ENCODE measurements around the gene MYBPC3.
"Not testable (repeated sequence)": the region's sequence is repeated elsewhere in the genome, so short reads cannot be mapped to it uniquely, and the experiment has no call there.

Gene MYBPC3

GRCh38 chr11:47318166-47318565 lies 34.3 kb downstream of the MYBPC3 start:
- Histone ChIP-seq H3K27me3 (replicated peaks; ENCODE audit: control insufficient read depth, insufficient read depth, low read length, poor library complexity, severe bottlenecking) (no peaks in the 10 kb centered on the region), H3K4me3 (ENCODE audit: insufficient read depth, low read depth, low read length, poor library complexity, severe bottlenecking) (no peak overlapping the region), H3K36me3 (ENCODE audit: control insufficient read depth, insufficient read depth, low read length) (peaks cover 62% of the 10 kb centered on the region), H3K4me1 (ENCODE audit: control insufficient read depth, insufficient read depth, low read length, poor library complexity, severe bottlenecking) (no peaks in the 10 kb centered on the region), H3K9me3 (ENCODE audit: control insufficient read depth, low read length) (no peaks in the 10 kb centered on the region), H3K27ac (ENCODE audit: insufficient read depth, low read length, poor library complexity, severe bottlenecking) (no peak overlapping the region)
- no peak for DNase-seq

- Histone ChIP-seq H3K9me3 (ENCODE audit: control insufficient read depth, low read length) (no peaks in the 10 kb centered on the region), H3K36me3 (ENCODE audit: control insufficient read depth, insufficient read depth, low read length) (peaks cover 69% of the 10 kb centered on the region), H3K27ac (ENCODE audit: insufficient read depth, low read length, poor library complexity, severe bottlenecking) (no peak overlapping the region), H3K4me3 (ENCODE audit: insufficient read depth, low read depth, low read length, poor library complexity, severe bottlenecking) (no peak overlapping the region), H3K27me3 (replicated peaks; ENCODE audit: control insufficient read depth, insufficient read depth, low read length, poor library complexity, severe bottlenecking) (no peaks in the 10 kb centered on the region), H3K4me1 (ENCODE audit: control insufficient read depth, insufficient read depth, low read length, poor library complexity, severe bottlenecking) (no peaks in the 10 kb centered on the region)
- DNase-seq = no peak
Measured at GRCh38 chr11:47317064-47317828, 35.3 kb downstream of the MYBPC3 start.

- H3K4me1 ChIP-seq (ENCODE audit: control insufficient read depth, insufficient read depth, low read length, poor library complexity, severe bottlenecking); DNase-seq; H3K4me3 ChIP-seq (ENCODE audit: insufficient read depth, low read depth, low read length, poor library complexity, severe bottlenecking); H3K27me3 ChIP-seq (replicated peaks; ENCODE audit: control insufficient read depth, insufficient read depth, low read length, poor library complexity, severe bottlenecking); H3K27ac ChIP-seq (ENCODE audit: insufficient read depth, low read length, poor library complexity, severe bottlenecking); H3K9me3 ChIP-seq (ENCODE audit: control insufficient read depth, low read length): not testable (repeated sequence)
- peaks cover 68% of the 10 kb centered on the region for H3K36me3 ChIP-seq (ENCODE audit: control insufficient read depth, insufficient read depth, low read length)
Measured at GRCh38 chr11:47316501-47316900, 36.0 kb downstream of the MYBPC3 start.

GRCh38 chr11:47314992-47315391 lies 37.5 kb downstream of the MYBPC3 start:
- Histone ChIP-seq H3K9me3 (ENCODE audit: control insufficient read depth, low read length) (no peaks in the 10 kb centered on the region), H3K4me3 (ENCODE audit: insufficient read depth, low read depth, low read length, poor library complexity, severe bottlenecking) (no peak overlapping the region), H3K4me1 (ENCODE audit: control insufficient read depth, insufficient read depth, low read length, poor library complexity, severe bottlenecking) (no peaks in the 10 kb centered on the region), H3K27me3 (replicated peaks; ENCODE audit: control insufficient read depth, insufficient read depth, low read length, poor library complexity, severe bottlenecking) (no peaks in the 10 kb centered on the region), H3K27ac (ENCODE audit: insufficient read depth, low read length, poor library complexity, severe bottlenecking) (no peak overlapping the region), H3K36me3 (ENCODE audit: control insufficient read depth, insufficient read depth, low read length) (peaks cover 70% of the 10 kb centered on the region)
- DNase-seq = no peak

GRCh38 chr11:47308050-47308823 lies 44.3 kb downstream of the MYBPC3 start:
- no peak for DNase-seq
- Histone ChIP-seq H3K9me3 (ENCODE audit: control insufficient read depth, low read length) (no peaks in the 10 kb centered on the region), H3K27ac (ENCODE audit: insufficient read depth, low read length, poor library complexity, severe bottlenecking) (no peak overlapping the region), H3K36me3 (ENCODE audit: control insufficient read depth, insufficient read depth, low read length) (peaks cover 93% of the 10 kb centered on the region), H3K4me3 (ENCODE audit: insufficient read depth, low read depth, low read length, poor library complexity, severe bottlenecking) (no peak overlapping the region), H3K27me3 (replicated peaks; ENCODE audit: control insufficient read depth, insufficient read depth, low read length, poor library complexity, severe bottlenecking) (no peaks in the 10 kb centered on the region), H3K4me1 (ENCODE audit: control insufficient read depth, insufficient read depth, low read length, poor library complexity, severe bottlenecking) (no peaks in the 10 kb centered on the region)

- DNase-seq = no peak
- H3K4me3 ChIP-seq (ENCODE audit: insufficient read depth, low read depth, low read length, poor library complexity, severe bottlenecking) = no peak overlapping the region
- H3K9me3 ChIP-seq (ENCODE audit: control insufficient read depth, low read length) = no peaks in the 10 kb centered on the region
- H3K27me3 ChIP-seq (replicated peaks; ENCODE audit: control insufficient read depth, insufficient read depth, low read length, poor library complexity, severe bottlenecking) = no peaks in the 10 kb centered on the region
- H3K27ac ChIP-seq (ENCODE audit: insufficient read depth, low read length, poor library complexity, severe bottlenecking) = no peak overlapping the region
- H3K36me3 ChIP-seq (ENCODE audit: control insufficient read depth, insufficient read depth, low read length) = peaks cover 94% of the 10 kb centered on the region
- H3K4me1 ChIP-seq (ENCODE audit: control insufficient read depth, insufficient read depth, low read length, poor library complexity, severe bottlenecking) = no peaks in the 10 kb centered on the region
Measured at GRCh38 chr11:47306484-47306844, 46.0 kb downstream of the MYBPC3 start.

GRCh38 chr11:47305734-47306483 lies 46.6 kb downstream of the MYBPC3 start:
- Histone ChIP-seq H3K27me3 (replicated peaks; ENCODE audit: control insufficient read depth, insufficient read depth, low read length, poor library complexity, severe bottlenecking) (no peaks in the 10 kb centered on the region), H3K27ac (ENCODE audit: insufficient read depth, low read length, poor library complexity, severe bottlenecking) (no peak overlapping the region), H3K4me3 (ENCODE audit: insufficient read depth, low read depth, low read length, poor library complexity, severe bottlenecking) (no peak overlapping the region), H3K9me3 (ENCODE audit: control insufficient read depth, low read length) (no peaks in the 10 kb centered on the region), H3K4me1 (ENCODE audit: control insufficient read depth, insufficient read depth, low read length, poor library complexity, severe bottlenecking) (no peaks in the 10 kb centered on the region), H3K36me3 (ENCODE audit: control insufficient read depth, insufficient read depth, low read length) (peaks cover 90% of the 10 kb centered on the region)
- DNase-seq = no peak

GRCh38 chr11:47302853-47303252 lies 49.6 kb downstream of the MYBPC3 start:
- no peaks in the 10 kb centered on the region for H3K27me3 ChIP-seq (replicated peaks; ENCODE audit: control insufficient read depth, insufficient read depth, low read length, poor library complexity, severe bottlenecking)
- H3K4me3 ChIP-seq (ENCODE audit: insufficient read depth, low read depth, low read length, poor library complexity, severe bottlenecking) = no peak overlapping the region
- no peaks in the 10 kb centered on the region for H3K9me3 ChIP-seq (ENCODE audit: control insufficient read depth, low read length)
- DNase-seq = no peak
- H3K36me3 ChIP-seq (ENCODE audit: control insufficient read depth, insufficient read depth, low read length) = peaks cover 84% of the 10 kb centered on the region
- no peak overlapping the region for H3K27ac ChIP-seq (ENCODE audit: insufficient read depth, low read length, poor library complexity, severe bottlenecking)
- H3K4me1 ChIP-seq (ENCODE audit: control insufficient read depth, insufficient read depth, low read length, poor library complexity, severe bottlenecking) = no peaks in the 10 kb centered on the region

GRCh38 chr11:47299078-47299477 lies 53.4 kb downstream of the MYBPC3 start:
- Histone ChIP-seq H3K4me1 (ENCODE audit: control insufficient read depth, insufficient read depth, low read length, poor library complexity, severe bottlenecking) (no peaks in the 10 kb centered on the region), H3K4me3 (ENCODE audit: insufficient read depth, low read depth, low read length, poor library complexity, severe bottlenecking) (no peak overlapping the region), H3K36me3 (ENCODE audit: control insufficient read depth, insufficient read depth, low read length) (peaks cover 72% of the 10 kb centered on the region), H3K9me3 (ENCODE audit: control insufficient read depth, low read length) (no peaks in the 10 kb centered on the region), H3K27ac (ENCODE audit: insufficient read depth, low read length, poor library complexity, severe bottlenecking) (no peak overlapping the region), H3K27me3 (replicated peaks; ENCODE audit: control insufficient read depth, insufficient read depth, low read length, poor library complexity, severe bottlenecking) (no peaks in the 10 kb centered on the region)
- no peak for DNase-seq

GRCh38 chr11:47296045-47296444 lies 56.5 kb downstream of the MYBPC3 start:
- H3K4me1 ChIP-seq (ENCODE audit: control insufficient read depth, insufficient read depth, low read length, poor library complexity, severe bottlenecking) = no peaks in the 10 kb centered on the region

More at GRCh38 chr11:47296045-47296444, 56.5 kb downstream of the MYBPC3 start:
- no peak overlapping the region for H3K27ac ChIP-seq (ENCODE audit: insufficient read depth, low read length, poor library complexity, severe bottlenecking)
- peaks cover 72% of the 10 kb centered on the region for H3K36me3 ChIP-seq (ENCODE audit: control insufficient read depth, insufficient read depth, low read length)
- DNase-seq = no peak
- H3K9me3 ChIP-seq (ENCODE audit: control insufficient read depth, low read length) = no peaks in the 10 kb centered on the region
- no peaks in the 10 kb centered on the region for H3K27me3 ChIP-seq (replicated peaks; ENCODE audit: control insufficient read depth, insufficient read depth, low read length, poor library complexity, severe bottlenecking)
- H3K4me3 ChIP-seq (ENCODE audit: insufficient read depth, low read depth, low read length, poor library complexity, severe bottlenecking) = no peak overlapping the region

All from effector memory CD4-positive, alpha-beta T cell (primary cell).